HL-60 (cell line): Measurements from ENCODE around the gene MVD.

Source experiments
- DNase-seq, 2 experiments: peaks; one replicate each; pipeline ENCODE4 v3.0.0-alpha.2; 2010 to 2020; ENCODE audit warnings: low read depth in 1 of 2, low spot score in 1 of 2
- H3K27ac ChIP-seq: fragments of 250-450 bp; sonication (Bioruptor Pico); replicated peaks from 2 replicates; pipeline ENCODE4 v1.5.1; 2020; ENCODE audit warnings: mild to moderate bottlenecking, moderate library complexity
- H3K27me3 ChIP-seq: fragments of 250-450 bp; sonication (Bioruptor Pico); 2 replicates; pipeline ENCODE4 v1.5.1; 2021; ENCODE audit warnings: mild to moderate bottlenecking, moderate library complexity; ENCODE audit not compliant: insufficient read depth, poor library complexity, severe bottlenecking
- H3K4me3 ChIP-seq: replicated peaks from 2 replicates; pipeline ENCODE4 v1.5.1; 2011; ENCODE audit warnings: mild to moderate bottlenecking, control low read depth, low read length; ENCODE audit not compliant: insufficient read depth
- CTCF ChIP-seq: IDR thresholded peaks from one replicate; pipeline ENCODE4 v1.5.1; 2011; ENCODE audit warnings: low read length, control low read depth, inconsistent platforms; ENCODE audit not compliant: insufficient read depth
- GABPA ChIP-seq: IDR thresholded peaks from 2 replicates; pipeline ENCODE4 v1.6.1; 2012; ENCODE audit warnings: low read depth
- POLR2AphosphoS5 ChIP-seq: IDR thresholded peaks from 2 replicates; pipeline ENCODE4 v1.6.1; 2012; ENCODE audit warnings: low read depth
- REST ChIP-seq: IDR thresholded peaks from 2 replicates; pipeline ENCODE4 v1.6.1; 2012; ENCODE audit warnings: low read depth; ENCODE audit not compliant: insufficient replicate concordance
- SPI1 ChIP-seq: IDR thresholded peaks from 2 replicates; pipeline ENCODE4 v1.6.1; 2012; ENCODE audit warnings: low read depth, mild to moderate bottlenecking, borderline replicate concordance

MVD gene

GRCh38 chr16:88608076-88608475 is 54.8 kb downstream of the MVD start:
- Histone ChIP-seq H3K27me3 (no peaks in the 10 kb centered on the region), H3K4me3 (no peak overlapping the region), H3K27ac (no peak overlapping the region)
- DNase-seq = no peak
- TF ChIP-seq GABPA (no peak), SPI1 (no peak), REST (no peak), POLR2AphosphoS5 (no peak), CTCF (no peak)

- DNase-seq = no peak
- peak overlapping the region; percentile 54; the same call in 1 of the 2 replicates for H3K27ac ChIP-seq
- no peak overlapping the region for H3K4me3 ChIP-seq
- TF ChIP-seq CTCF (no peak), POLR2AphosphoS5 (no peak), SPI1 (no peak), GABPA (no peak), REST (no peak)
- no peaks in the 10 kb centered on the region for H3K27me3 ChIP-seq
Observed at GRCh38 chr16:88606148-88606757, 56.6 kb downstream of the MVD start.

GRCh38 chr16:88605186-88606147 is 57.4 kb downstream of the MVD start:
- Histone ChIP-seq H3K4me3 (no peak overlapping the region), H3K27me3 (no peaks in the 10 kb centered on the region), H3K27ac (peak overlapping the region; percentile 54; the same call in 1 of the 2 replicates)
- DNase-seq = peak in 1 of 2 experiments; percentile 8
- no peak for TF ChIP-seq CTCF
- no peak for TF ChIP-seq GABPA
- TF ChIP-seq POLR2AphosphoS5 = no peak
- TF ChIP-seq REST = no peak
- TF ChIP-seq SPI1 = no peak
